Measurements from ENCODE around the gene CES3.
A peak's percentile ranks its signal among the peaks of the same experiment; 100 is the strongest.

Gene CES3

DNA sequence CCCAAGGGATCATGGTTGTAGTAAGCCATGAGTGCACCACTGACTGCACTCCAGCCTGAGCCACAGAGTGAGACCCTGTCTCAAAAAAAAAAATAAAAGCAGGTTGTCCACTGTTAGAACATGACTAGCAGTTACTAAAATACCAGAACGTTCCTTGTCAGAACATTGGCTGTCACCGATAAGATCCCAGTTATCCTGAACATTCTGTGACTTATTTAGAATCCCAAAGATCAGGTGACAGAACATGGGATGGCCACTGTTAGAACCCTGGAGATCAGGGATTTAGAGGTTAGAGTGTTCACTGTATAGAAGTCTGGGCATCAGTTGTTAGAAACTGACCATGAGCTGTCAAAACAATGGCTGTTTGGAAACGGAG lies 35.9 kb downstream of the CES3 start:
- Histone ChIP-seq H3K4me1 (peaks cover 37% of the 10 kb centered on the region), H3K9me3 (no peaks in the 10 kb centered on the region), H3K36me3 (no peaks in the 10 kb centered on the region), H3K27ac (no peak overlapping the region), H3K4me3 (no peak overlapping the region), H3K27me3 (no peaks in the 10 kb centered on the region), H4K20me1 (peaks cover 8% of the 10 kb centered on the region; the same call in 1 of the 2 replicates), H3K4me2 (peak overlapping the region; percentile 42; the same call in 1 of the 2 replicates), H3K9ac (no peak overlapping the region)
- no peak for TF ChIP-seq Cebpa-rat (IDR thresholded peaks at IDR 0.05)

DNA sequence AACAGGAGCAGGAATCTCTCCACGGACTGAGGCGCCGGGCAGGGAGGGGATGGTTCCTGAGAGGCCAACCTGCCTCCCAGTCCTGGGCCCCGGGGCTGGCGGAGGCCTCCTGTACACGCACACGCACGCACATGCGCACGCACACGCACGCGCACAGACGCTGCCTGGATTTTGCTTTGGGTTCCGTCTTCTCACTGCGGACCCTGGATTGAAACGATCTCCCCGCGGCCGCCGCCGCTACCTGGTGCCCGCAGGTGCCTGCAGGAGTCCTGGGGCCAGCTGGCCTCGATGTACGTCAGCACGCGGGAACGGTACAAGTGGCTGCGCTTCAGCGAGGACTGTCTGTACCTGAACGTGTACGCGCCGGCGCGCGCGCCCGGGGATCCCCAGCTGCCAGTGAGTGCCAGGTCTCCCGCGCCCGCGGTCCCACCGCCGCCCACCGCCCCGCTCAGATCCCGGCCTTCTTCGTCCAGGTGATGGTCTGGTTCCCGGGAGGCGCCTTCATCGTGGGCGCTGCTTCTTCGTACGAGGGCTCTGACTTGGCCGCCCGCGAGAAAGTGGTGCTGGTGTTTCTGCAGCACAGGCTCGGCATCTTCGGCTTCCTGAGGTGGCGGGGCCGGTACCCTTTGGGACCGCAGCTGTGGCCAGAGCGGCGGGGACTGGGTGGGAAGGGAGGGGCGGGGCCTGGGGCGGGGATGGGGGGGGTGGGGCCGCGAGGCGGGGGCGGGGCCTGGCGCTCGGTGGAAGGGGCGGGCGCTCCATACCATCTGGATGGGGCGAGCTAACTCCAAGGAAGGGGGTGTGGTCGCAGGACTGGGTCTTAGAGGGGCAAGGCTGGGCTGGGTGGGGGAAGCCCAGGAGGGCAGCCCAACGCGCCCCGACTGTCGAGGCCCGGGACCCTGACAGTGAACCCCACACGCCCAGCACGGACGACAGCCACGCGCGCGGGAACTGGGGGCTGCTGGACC lies 39.6 kb downstream of the CES3 start:
- peak overlapping the region; percentile 75 for H3K4me3 ChIP-seq
- H3K9ac ChIP-seq = peak overlapping the region; percentile 77
- H3K27ac ChIP-seq = peak overlapping the region; percentile 73
- peak overlapping the region; percentile 98 for H3K4me2 ChIP-seq
- H3K9me3 ChIP-seq = no peaks in the 10 kb centered on the region
- H3K4me1 ChIP-seq = peaks cover 51% of the 10 kb centered on the region
- peaks cover 8% of the 10 kb centered on the region; the same call in 1 of the 2 replicates for H4K20me1 ChIP-seq
- no peak for TF ChIP-seq Cebpa-rat (IDR thresholded peaks at IDR 0.05)
- H3K27me3 ChIP-seq = no peaks in the 10 kb centered on the region
- no peaks in the 10 kb centered on the region for H3K36me3 ChIP-seq

DNA sequence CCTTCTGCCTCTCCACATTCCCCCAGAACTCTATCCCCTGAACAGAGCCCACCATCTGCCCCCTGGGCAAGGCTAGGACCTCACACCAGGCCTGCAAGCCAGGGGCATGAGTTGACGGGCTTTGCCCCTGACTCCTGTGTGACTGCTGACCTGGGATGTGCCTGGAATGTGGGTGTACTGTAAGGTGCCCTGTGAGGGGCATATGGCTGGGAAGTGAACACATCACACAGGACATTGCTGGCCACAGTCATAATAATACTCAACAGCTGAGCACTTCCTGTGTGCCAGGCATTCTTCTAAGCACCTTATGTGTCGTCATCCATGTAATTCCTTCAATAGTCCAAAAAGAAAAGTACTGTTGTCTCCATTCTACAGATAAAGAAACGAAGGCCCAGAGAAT lies 40.7 kb downstream of the CES3 start:
- peak overlapping the region; percentile 91 for H3K4me2 ChIP-seq
- H3K9me3 ChIP-seq = no peaks in the 10 kb centered on the region
- H4K20me1 ChIP-seq = peaks cover 8% of the 10 kb centered on the region; the same call in 1 of the 2 replicates
- TF ChIP-seq Cebpa-rat (IDR thresholded peaks at IDR 0.05) = no peak
- H3K27ac ChIP-seq = no peak overlapping the region
- peaks cover 46% of the 10 kb centered on the region for H3K4me1 ChIP-seq
- H3K36me3 ChIP-seq = no peaks in the 10 kb centered on the region
- peak overlapping the region; percentile 55; the same call in 1 of the 2 replicates for H3K4me3 ChIP-seq
- H3K27me3 ChIP-seq = no peaks in the 10 kb centered on the region
- no peak overlapping the region for H3K9ac ChIP-seq

DNA sequence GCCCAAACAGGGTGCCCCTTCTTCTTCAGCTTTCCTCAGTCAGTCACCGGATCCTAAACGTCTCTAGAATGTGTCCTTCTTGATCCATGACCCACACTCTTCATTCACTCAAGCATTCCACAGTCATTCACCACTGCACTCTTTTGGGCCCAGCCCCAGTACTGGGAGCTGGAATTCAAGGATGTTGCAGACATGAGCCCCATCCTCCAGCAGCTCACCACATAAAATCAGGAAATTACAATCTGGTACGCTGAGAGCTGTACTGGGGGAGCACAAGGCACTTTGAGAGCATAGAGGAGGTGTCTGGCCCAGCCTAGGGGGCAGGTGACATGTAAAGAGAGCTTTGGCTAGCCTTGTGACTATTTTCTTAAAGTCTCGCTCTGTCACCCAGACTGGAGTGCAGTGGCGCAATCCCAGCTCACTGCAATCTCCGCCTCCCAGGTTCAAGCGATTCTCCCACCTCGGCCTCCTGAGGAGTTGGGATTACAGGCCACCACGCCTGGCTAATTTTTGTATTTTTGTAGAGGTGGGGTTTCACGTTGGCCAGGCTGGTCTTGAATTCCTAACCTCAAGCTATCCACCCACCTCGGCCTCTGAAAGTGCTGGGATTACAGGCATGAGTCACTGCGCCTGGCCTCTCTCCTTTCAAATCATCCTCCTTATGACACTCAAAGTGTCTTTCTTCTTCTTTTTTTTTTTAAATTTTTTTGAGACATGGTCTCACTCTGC lies 46.0 kb downstream of the CES3 start:
- H3K4me1 ChIP-seq = peaks cover 28% of the 10 kb centered on the region
- H3K4me2 ChIP-seq = no peak overlapping the region
- no peak for TF ChIP-seq Cebpa-rat (IDR thresholded peaks at IDR 0.05)
- no peaks in the 10 kb centered on the region for H3K36me3 ChIP-seq
- H3K27me3 ChIP-seq = no peaks in the 10 kb centered on the region
- H3K27ac ChIP-seq = no peak overlapping the region
- H3K9ac ChIP-seq = no peak overlapping the region
- H3K9me3 ChIP-seq = no peaks in the 10 kb centered on the region
- H4K20me1 ChIP-seq = no peaks in the 10 kb centered on the region
- H3K4me3 ChIP-seq = no peak overlapping the region

DNA sequence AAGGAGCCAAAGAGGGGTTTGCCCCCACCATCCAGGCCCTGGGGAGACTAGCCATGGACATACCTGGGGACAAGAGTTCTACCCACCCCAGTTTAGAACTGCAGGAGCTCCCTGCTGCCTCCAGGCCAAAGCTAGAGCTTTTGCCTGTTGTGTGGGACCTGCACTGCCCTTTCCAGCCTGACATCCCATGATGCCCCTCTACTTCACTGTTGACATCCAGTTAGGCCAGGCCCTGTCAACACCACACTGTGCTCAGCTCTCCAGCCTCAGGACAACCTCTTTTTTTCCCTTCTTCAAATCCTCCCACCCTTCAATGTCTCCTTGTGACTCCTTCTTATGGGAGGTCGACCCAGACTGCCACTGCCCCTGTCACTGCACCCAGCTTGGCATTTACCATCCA lies 48.1 kb downstream of the CES3 start:
- Histone ChIP-seq H3K27ac (no peak overlapping the region), H3K4me3 (no peak overlapping the region), H4K20me1 (no peaks in the 10 kb centered on the region), H3K4me1 (peaks cover 30% of the 10 kb centered on the region), H3K9ac (no peak overlapping the region), H3K36me3 (no peaks in the 10 kb centered on the region), H3K4me2 (no peak overlapping the region), H3K27me3 (no peaks in the 10 kb centered on the region), H3K9me3 (no peaks in the 10 kb centered on the region)
- no peak for TF ChIP-seq Cebpa-rat (IDR thresholded peaks at IDR 0.05)

DNA sequence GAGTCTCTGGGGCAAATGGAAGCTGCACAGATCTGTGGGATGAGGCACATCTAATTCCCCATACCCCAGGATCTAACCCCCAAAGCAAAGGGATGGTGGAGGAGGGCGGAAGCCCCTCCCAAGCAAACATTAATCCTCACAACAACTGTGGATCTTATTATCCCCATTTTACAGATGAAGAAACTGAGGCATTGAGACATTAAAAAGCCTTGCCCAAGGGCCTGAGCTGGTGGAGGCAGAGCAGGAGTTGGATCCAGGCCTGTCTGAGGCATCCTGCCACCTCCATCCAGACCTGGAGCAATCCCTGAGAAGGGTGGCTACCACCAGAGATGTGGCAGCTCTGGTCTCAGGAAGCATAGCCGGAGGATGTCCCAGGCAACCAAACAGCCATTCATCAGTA lies 50.2 kb downstream of the CES3 start:
- no peak overlapping the region for H3K4me3 ChIP-seq
- no peak for TF ChIP-seq Cebpa-rat (IDR thresholded peaks at IDR 0.05)
- no peak overlapping the region for H3K4me2 ChIP-seq
- H3K9ac ChIP-seq = no peak overlapping the region
- H3K36me3 ChIP-seq = no peaks in the 10 kb centered on the region
- H4K20me1 ChIP-seq = no peaks in the 10 kb centered on the region
- H3K9me3 ChIP-seq = no peaks in the 10 kb centered on the region
- no peak overlapping the region for H3K27ac ChIP-seq
- H3K4me1 ChIP-seq = peaks cover 44% of the 10 kb centered on the region
- H3K27me3 ChIP-seq = no peaks in the 10 kb centered on the region

DNA sequence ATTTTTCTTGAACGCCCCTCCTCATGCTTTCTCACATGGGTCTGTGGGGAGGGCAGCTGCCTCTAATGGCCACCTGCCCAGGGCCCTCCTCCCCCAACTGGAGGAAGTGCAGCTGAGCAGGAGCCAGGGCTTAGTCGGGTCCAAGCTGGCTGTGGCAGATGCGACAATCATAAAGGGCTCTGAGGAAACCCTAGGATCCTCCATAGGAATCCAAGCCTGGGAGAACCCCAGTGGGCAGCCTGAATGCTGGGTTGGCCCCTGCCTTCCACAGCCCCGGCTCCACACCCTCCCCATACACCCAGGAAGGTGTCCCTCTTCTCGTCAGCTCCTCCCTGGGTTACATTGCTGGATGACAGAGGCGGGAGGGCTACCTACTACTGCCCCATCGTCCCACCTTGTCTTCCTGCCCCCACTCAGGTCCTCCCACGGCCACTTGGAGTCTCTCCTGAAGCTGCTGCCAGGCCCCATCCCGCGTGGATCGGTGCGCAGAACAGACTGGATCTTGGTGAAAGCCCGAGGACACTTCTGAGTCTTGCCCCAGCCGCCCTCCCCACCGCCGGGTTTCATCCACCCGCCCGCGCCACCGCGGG lies 52.3 kb downstream of the CES3 start:
- Histone ChIP-seq H3K4me2 (peak overlapping the region; percentile 91), H3K27me3 (no peaks in the 10 kb centered on the region), H3K36me3 (no peaks in the 10 kb centered on the region), H3K4me1 (peaks cover 55% of the 10 kb centered on the region), H3K27ac (peak overlapping the region; percentile 79), H3K9ac (peak overlapping the region; percentile 77), H3K4me3 (peak overlapping the region; percentile 67), H3K9me3 (no peaks in the 10 kb centered on the region), H4K20me1 (no peaks in the 10 kb centered on the region)
- TF ChIP-seq Cebpa-rat (IDR thresholded peaks at IDR 0.05) = no peak

DNA sequence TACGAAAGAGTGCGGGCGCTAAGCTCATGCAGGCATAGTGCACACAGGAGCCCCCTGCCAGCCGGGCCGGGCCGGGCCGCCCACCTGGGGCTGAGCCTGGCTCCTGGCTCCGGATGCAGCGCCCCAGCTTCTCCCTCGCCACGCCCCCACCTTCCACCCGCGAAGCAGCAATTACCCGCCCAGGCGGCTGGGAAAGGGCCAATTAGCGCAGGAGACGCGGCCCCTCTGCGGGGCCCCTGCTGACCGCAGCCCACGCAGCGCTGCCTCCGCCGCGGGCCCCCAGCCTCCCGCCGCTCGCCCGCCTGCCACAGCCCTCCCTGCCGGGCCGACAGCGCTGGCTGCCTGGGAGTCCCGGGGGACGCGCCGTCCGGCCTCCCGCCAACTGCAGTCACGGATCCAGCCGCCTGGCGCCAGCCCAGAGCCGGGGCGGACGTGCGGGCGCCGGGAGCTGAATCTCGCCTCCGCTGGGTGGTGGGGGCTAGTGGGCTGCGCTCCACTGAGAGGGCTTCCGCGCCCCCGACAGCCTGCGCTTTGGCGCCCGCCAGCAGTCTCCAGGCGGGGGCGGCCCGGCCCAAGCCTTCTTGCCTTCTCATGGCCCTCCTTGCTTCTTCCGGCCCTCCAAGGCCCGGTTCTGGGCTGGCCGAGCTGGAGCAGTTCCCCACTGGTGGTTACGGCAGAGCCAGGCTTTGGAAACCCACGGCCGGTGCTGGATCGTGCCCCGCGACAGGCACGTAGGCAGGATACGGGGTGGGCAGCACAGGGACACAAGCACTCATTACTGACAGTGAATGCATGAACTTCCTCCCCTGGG lies 53.0 kb downstream of the CES3 start:
- Histone ChIP-seq H3K4me1 (peaks cover 55% of the 10 kb centered on the region), H3K9me3 (no peaks in the 10 kb centered on the region), H3K9ac (peak overlapping the region; percentile 77), H3K27me3 (no peaks in the 10 kb centered on the region), H3K36me3 (no peaks in the 10 kb centered on the region), H3K4me3 (peak overlapping the region; percentile 67), H3K27ac (peak overlapping the region; percentile 79), H3K4me2 (peak overlapping the region; percentile 91), H4K20me1 (no peaks in the 10 kb centered on the region)
- TF ChIP-seq Cebpa-rat (IDR thresholded peaks at IDR 0.05) = no peak
